GM12878 (cell line): Measurements from ENCODE around the gene POMT1. TPM values are rescaled to one million over a fixed set of nuclear protein-coding genes. Genes with fewer than 3 reads are reported as not detected.

Experiments used
- ATAC-seq: fragments of 200-7000 bp; cut with Tn5 transposase; 3 replicates; pipeline ENCODE4 v1.9.1; 2020; ENCODE audit warnings: mild to moderate bottlenecking, moderate library complexity
- BruUV-seq: library from RNA; stranded (reverse); fragments of 400-500 nt; replicated peaks from 2 replicates; lab custom pipeline; 2021; lab: Mats Ljungman, UMichigan
- CTCF ChIA-PET: fragments of 300-600 bp; sonication (Branson Sonifier 250); formaldehyde crosslinking; extraction: SDS; loops from one replicate; lab custom pipeline; 2021; ENCODE audit warnings: inconsistent platforms; lab: Yijun Ruan, JAX
- POLR2A ChIA-PET: fragments of 350-600 bp; formaldehyde crosslinking; extraction: SDS; loops from one replicate; lab custom pipeline; 2021; ENCODE audit warnings: inconsistent platforms; lab: Charles Lee
- RAD21 ChIA-PET: fragments of 300-600 bp; sonication (Branson Sonifier 250); formaldehyde crosslinking; loops from one replicate; lab custom pipeline; 2023; ENCODE audit warnings: antibody characterized with exemption; ENCODE audit not compliant: unreplicated experiment; lab: Charles Lee
- SMC1A ChIA-PET: fragments of 300-600 bp; sonication (Branson Sonifier 250); formaldehyde crosslinking; loops from one replicate; lab custom pipeline; 2023; ENCODE audit not compliant: unreplicated experiment, uncharacterized antibody; lab: Charles Lee
- DNase-seq: peaks from one replicate; pipeline ENCODE4 v3.0.0-alpha.2; 2011; ENCODE audit warnings: low read depth, low spot score
- FAIRE-seq: peaks from 3 replicates; lab custom pipeline; 2011; peaks lifted over from hg19 to GRCh38; lab: Jason Lieb, UNC
- H2AFZ ChIP-seq: 2 replicates; pipeline ENCODE4 v1.6.0; 2011; ENCODE audit warnings: low read depth, low read length, control low read depth; ENCODE audit not compliant: control insufficient read depth
- H3K27ac ChIP-seq: 2 replicates; pipeline ENCODE4 v1.5.1; 2011; ENCODE audit warnings: control low read depth; ENCODE audit not compliant: control insufficient read depth, insufficient read depth
- H3K27me3 ChIP-seq, 2 experiments: replicated peaks in 1 of 2; 2 replicates each; pipeline versions ENCODE4 v1.6.0 to v1.6.1; 2011; ENCODE audit warnings: low read length in 1 of 2; ENCODE audit not compliant: control insufficient read depth in 2 of 2, insufficient read depth in 2 of 2
- H3K36me3 ChIP-seq, 2 experiments: 2 replicates each; pipeline ENCODE4 v1.5.1; 2011; ENCODE audit warnings: low read length in 1 of 2; ENCODE audit not compliant: control insufficient read depth in 2 of 2, insufficient read depth in 2 of 2
- H3K4me1 ChIP-seq: 2 replicates; pipeline ENCODE4 v1.6.1; 2011; ENCODE audit warnings: mild to moderate bottlenecking, low read length, moderate library complexity, mixed read lengths; ENCODE audit not compliant: control insufficient read depth, insufficient read depth
- H3K4me2 ChIP-seq: 2 replicates; pipeline ENCODE4 v1.6.0; 2011; ENCODE audit warnings: control low read depth; ENCODE audit not compliant: control insufficient read depth, insufficient read depth
- H3K4me3 ChIP-seq: fragments of 200-600 bp; sonication (generic); 2 replicates; pipeline ENCODE4 v1.5.1; 2016
- H3K79me2 ChIP-seq: 2 replicates; pipeline ENCODE4 v1.6.0; 2011; ENCODE audit warnings: low read length; ENCODE audit not compliant: control insufficient read depth, insufficient read depth
- H3K9ac ChIP-seq: 2 replicates; pipeline ENCODE4 v1.8.0; 2011; ENCODE audit warnings: low read length, control low read depth, mixed read lengths; ENCODE audit not compliant: control insufficient read depth, insufficient read depth
- H3K9me3 ChIP-seq: replicated peaks from 3 replicates; pipeline ENCODE4 v1.5.1; 2011; ENCODE audit warnings: mild to moderate bottlenecking, low read length; ENCODE audit not compliant: control insufficient read depth, insufficient read depth
- H4K20me1 ChIP-seq: 2 replicates; pipeline ENCODE4 v1.6.0; 2011; ENCODE audit not compliant: control insufficient read depth, insufficient read depth
- BCLAF1 ChIP-seq: fragments of 450-650 bp; IDR thresholded peaks from 2 replicates; pipeline ENCODE4 v1.6.1; 2017; ENCODE audit warnings: antibody characterized with exemption, mild to moderate bottlenecking, moderate library complexity
- SPI1 ChIP-seq: IDR thresholded peaks from 2 replicates; pipeline ENCODE4 v1.6.1; 2011; ENCODE audit warnings: low read depth, mild to moderate bottlenecking, low read length, moderate library complexity, borderline replicate concordance; ENCODE audit not compliant: insufficient read depth
- WGBS: methylation state at CpG from one replicate; pipeline ENCODE4 v1.1.6; 2016; ENCODE audit warnings: low lambda C conversion rate; ENCODE audit not compliant: insufficient replicate concordance, insufficient coverage; ENCODE audit errors: missing lambda C conversion rate; 5-methylcytosine and 5-hydroxymethylcytosine counted together
- in situ Hi-C: fragments of 300-500 bp; cut with MboI; formaldehyde crosslinking; loops from 9 replicates; pipeline ENCODE4 v1.14.3; 2018; ENCODE audit warnings: mixed read lengths
- intact Hi-C: fragments of 100-400 bp; cut with micrococcal nuclease; formaldehyde crosslinking; loops from one replicate; pipeline ENCODE4 v1.14.2; 2022; ENCODE audit not compliant: unreplicated experiment
- polyA plus RNA-seq, 11 experiments: library from polyadenylated mRNA; depleted of rRNA in 4 of 11; unstranded in 6 of 11; stranded (reverse) in 5 of 11; fragments of >200 nt; fragmentation: Nextera tagmentation in 4 of 11; fragmentation: Illumina TruSeq in 1 of 11; extraction: Ambion mirVana in 4 of 11; extraction: Trizol in 1 of 11; gene quantifications; 1 replicate in 1 of 11; 2 replicates in 10 of 11; pipeline versions ENCODE4 v1.2.1 to v1.2.3, GENCODE V29; 2011 to 2016; ENCODE audit warnings: inconsistent platforms in 2 of 11, missing spikeins in 2 of 11, low read depth in 1 of 11
- total RNA-seq, 4 experiments: library from RNA; depleted of rRNA in 3 of 4; stranded (reverse); fragments of >200 nt in 3 of 4; fragmentation: Illumina TruSeq in 1 of 4; extraction: Trizol in 1 of 4; gene quantifications; 2 replicates each; pipeline versions ENCODE4 v1.2.1 to v1.2.3, GENCODE V29; 2013 to 2021

POMT1 gene
- total and polyA plus RNA-seq, 10 of the 15 experiments (the other 5 are each of a cell fraction or from before 2014, with no cell fraction given), result 1.2 to 19.2 (median 12.6) TPM

GRCh38 chr9:131464354-131465000, 38.2 kb upstream of the POMT1 start:
- no peaks in the 10 kb centered on the region for H4K20me1 ChIP-seq
- ChIA-PET POLR2A (no interaction called here), RAD21 (interaction anchor here (1.0 kb wide), 1 partner anchor 92 kb away, joined by 3 read pairs; no protein-coding TSS in a partner anchor), SMC1A (interaction anchor here (1.1 kb wide), 1 partner anchor 49 kb away, joined by 3 read pairs; no protein-coding TSS in a partner anchor), CTCF (no interaction called here)
- 97% methylated on average over 21 of the region's 24 CpGs for WGBS
- in situ Hi-C loops, result no loop called here
- no TSS peak for BruUV-seq
- ATAC-seq (no peak), DNase-seq (no peak), FAIRE-seq (no peak)
- no peak overlapping the region for H2AFZ ChIP-seq
- H3K27ac ChIP-seq, result no peak overlapping the region
- no peak overlapping the region for H3K4me3 ChIP-seq
- intact Hi-C loops, result no loop called here
- TF ChIP-seq SPI1, result peak; percentile 56; the same call in 1 of the 2 replicates
- TF ChIP-seq BCLAF1, result no peak
- no peak overlapping the region for H3K4me2 ChIP-seq
- no peaks in the 10 kb centered on the region for H3K27me3 ChIP-seq
- H3K9me3 ChIP-seq, result no peaks in the 10 kb centered on the region
- H3K36me3 ChIP-seq, result peaks cover 35 to 43% of the 10 kb centered on the region in 2 experiments
- H3K79me2 ChIP-seq, result no peaks in the 10 kb centered on the region
- H3K9ac ChIP-seq, result no peak overlapping the region
- H3K4me1 ChIP-seq, result no peaks in the 10 kb centered on the region
